Measurements from ENCODE around the gene TMEM82.
"Not testable (repeated sequence)": the region's sequence is repeated elsewhere in the genome, so short reads cannot be mapped to it uniquely, and the experiment has no call there.

DNA sequence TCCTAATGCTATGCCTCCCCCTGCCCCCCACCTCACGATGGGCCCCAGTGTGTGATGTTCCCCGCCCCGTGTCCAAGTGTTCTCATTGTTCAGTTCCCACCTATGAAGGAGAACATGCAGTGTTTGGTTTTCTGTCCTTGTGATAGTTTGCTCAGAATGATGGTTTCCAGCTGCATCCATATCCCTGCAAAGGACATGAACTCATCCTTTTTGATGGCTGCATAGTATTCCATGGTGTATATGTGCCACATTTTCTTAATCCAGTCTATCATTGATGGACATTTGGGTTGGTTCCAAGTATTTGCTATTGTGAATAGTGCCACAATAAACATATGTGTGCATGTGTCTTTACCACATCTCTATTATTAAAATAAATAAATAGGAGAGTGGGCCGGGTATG is 43.0 kb upstream of the TMEM82 start:
- TF ChIP-seq, protein P1, sequence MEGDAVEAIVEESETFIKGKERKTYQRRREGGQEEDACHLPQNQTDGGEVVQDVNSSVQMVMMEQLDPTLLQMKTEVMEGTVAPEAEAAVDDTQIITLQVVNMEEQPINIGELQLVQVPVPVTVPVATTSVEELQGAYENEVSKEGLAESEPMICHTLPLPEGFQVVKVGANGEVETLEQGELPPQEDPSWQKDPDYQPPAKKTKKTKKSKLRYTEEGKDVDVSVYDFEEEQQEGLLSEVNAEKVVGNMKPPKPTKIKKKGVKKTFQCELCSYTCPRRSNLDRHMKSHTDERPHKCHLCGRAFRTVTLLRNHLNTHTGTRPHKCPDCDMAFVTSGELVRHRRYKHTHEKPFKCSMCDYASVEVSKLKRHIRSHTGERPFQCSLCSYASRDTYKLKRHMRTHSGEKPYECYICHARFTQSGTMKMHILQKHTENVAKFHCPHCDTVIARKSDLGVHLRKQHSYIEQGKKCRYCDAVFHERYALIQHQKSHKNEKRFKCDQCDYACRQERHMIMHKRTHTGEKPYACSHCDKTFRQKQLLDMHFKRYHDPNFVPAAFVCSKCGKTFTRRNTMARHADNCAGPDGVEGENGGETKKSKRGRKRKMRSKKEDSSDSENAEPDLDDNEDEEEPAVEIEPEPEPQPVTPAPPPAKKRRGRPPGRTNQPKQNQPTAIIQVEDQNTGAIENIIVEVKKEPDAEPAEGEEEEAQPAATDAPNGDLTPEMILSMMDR (IDR thresholded peaks at IDR 0.05), result not testable (repeated sequence)
- TF ChIP-seq POLR2A (IDR thresholded peaks at IDR 0.05), result not testable (repeated sequence)

Measured in Peyer's patch (tissue), 4 donors.